NB4 (cell line): ENCODE results near the gene PACC1.

Experiments used
- POLR2A ChIP-seq: IDR thresholded peaks from 2 replicates; pipeline ENCODE4 v1.6.1; 2011; ENCODE audit warnings: mild to moderate bottlenecking; ENCODE audit not compliant: insufficient read length; ENCODE audit errors: extremely low read depth
- TF ChIP-seq, protein P1 (sequence below): IDR thresholded peaks from 2 replicates; pipeline ENCODE4 v1.6.1; 2011; ENCODE audit warnings: low read depth, low read length

- no peak for TF ChIP-seq POLR2A
- TF ChIP-seq, protein P1, sequence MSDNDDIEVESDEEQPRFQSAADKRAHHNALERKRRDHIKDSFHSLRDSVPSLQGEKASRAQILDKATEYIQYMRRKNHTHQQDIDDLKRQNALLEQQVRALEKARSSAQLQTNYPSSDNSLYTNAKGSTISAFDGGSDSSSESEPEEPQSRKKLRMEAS, result no peak
Observed at GRCh38 chr1:212455803-212456528, 41.3 kb upstream of the PACC1 start.
